SK-N-SH (cell line): ENCODE results near the gene GSG1. TPM values are rescaled to one million over a fixed set of nuclear protein-coding genes. Genes with fewer than 3 reads are reported as not detected.
A peak's percentile ranks its signal among the peaks of the same experiment; 100 is the strongest.

Experiments
- CHD2 ChIP-seq: fragments of 150-350 bp; IDR thresholded peaks from 2 replicates; pipeline ENCODE4 v1.6.1; 2018; ENCODE audit warnings: low read length; ENCODE audit not compliant: partially characterized antibody
- CTCF ChIP-seq: fragments of 200-600 bp; sonication (generic); IDR thresholded peaks from 2 replicates; pipeline ENCODE4 v1.6.1; 2017; ENCODE audit warnings: antibody characterized with exemption, mild to moderate bottlenecking, moderate library complexity
- ELF1 ChIP-seq: IDR thresholded peaks from 2 replicates; pipeline ENCODE4 v1.4.0; 2012
- EP300 ChIP-seq, 2 experiments: IDR thresholded peaks; 2 replicates each; pipeline versions ENCODE4 v1.4.0 to v1.6.1; 2012; ENCODE audit warnings: borderline replicate concordance in 1 of 2, low read depth in 1 of 2, low read length in 1 of 2
- EZH2phosphoT487 ChIP-seq: fragments of 200-600 bp; sonication (generic); IDR thresholded peaks from 2 replicates; pipeline ENCODE4 v1.6.1; 2017; ENCODE audit warnings: low read depth, mixed run types, mild to moderate bottlenecking, antibody characterized with exemption, moderate library complexity, borderline replicate concordance
- FOXJ3 ChIP-seq: sonication (generic); formaldehyde crosslinking; IDR thresholded peaks from 2 replicates; pipeline ENCODE4 v1.5.1; 2020; ENCODE audit warnings: mild to moderate bottlenecking, missing genetic modification reagents
- FOXM1 ChIP-seq: IDR thresholded peaks from 2 replicates; pipeline ENCODE4 v1.4.0; 2012; ENCODE audit warnings: low read depth, mild to moderate bottlenecking
- GABPA ChIP-seq: IDR thresholded peaks from 2 replicates; pipeline ENCODE4 v1.4.0; 2012; ENCODE audit warnings: low read depth, mild to moderate bottlenecking
- GATA2 ChIP-seq: sonication (generic); formaldehyde crosslinking; IDR thresholded peaks from 2 replicates; pipeline ENCODE4 v1.5.0; 2020; ENCODE audit warnings: mild to moderate bottlenecking, missing genetic modification reagents
- MEF2A ChIP-seq: IDR thresholded peaks from 2 replicates; pipeline ENCODE4 v1.4.0; 2012; ENCODE audit warnings: low read depth, borderline replicate concordance
- MXI1 ChIP-seq: IDR thresholded peaks from 2 replicates; pipeline ENCODE4 v1.6.1; 2012; ENCODE audit warnings: mild to moderate bottlenecking, low read depth, low read length, improper control_type of control experiment
- NFIC ChIP-seq: IDR thresholded peaks from 2 replicates; pipeline ENCODE4 v1.4.0; 2012; ENCODE audit warnings: borderline replicate concordance
- NRF1 ChIP-seq: IDR thresholded peaks from 2 replicates; pipeline ENCODE4 v1.6.1; 2012; ENCODE audit warnings: low read depth, mild to moderate bottlenecking, low read length
- POLR2AphosphoS5 ChIP-seq: IDR thresholded peaks from 2 replicates; pipeline ENCODE4 v1.6.1; 2012; ENCODE audit warnings: low read depth, low read length
- RAD21 ChIP-seq: IDR thresholded peaks from 2 replicates; pipeline ENCODE4 v1.6.1; 2012; ENCODE audit warnings: mild to moderate bottlenecking, low read length
- RFX5 ChIP-seq: IDR thresholded peaks from 2 replicates; pipeline ENCODE4 v1.6.1; 2012; ENCODE audit warnings: mild to moderate bottlenecking, improper control_type of control experiment, low read length
- RXRA ChIP-seq: IDR thresholded peaks from 2 replicates; pipeline ENCODE4 v1.4.0; 2012; ENCODE audit warnings: low read depth, mild to moderate bottlenecking, borderline replicate concordance
- SIN3A ChIP-seq: IDR thresholded peaks from 2 replicates; pipeline ENCODE4 v1.6.1; 2012; ENCODE audit warnings: low read depth, mild to moderate bottlenecking, low read length, moderate library complexity, borderline replicate concordance
- SMC3 ChIP-seq: IDR thresholded peaks from 2 replicates; pipeline ENCODE4 v1.6.1; 2012; ENCODE audit warnings: low read depth, low read length, improper control_type of control experiment
- TAF1 ChIP-seq: IDR thresholded peaks from 2 replicates; pipeline ENCODE4 v1.6.1; 2012; ENCODE audit warnings: low read depth, mild to moderate bottlenecking, low read length, moderate library complexity, borderline replicate concordance
- TCF12 ChIP-seq: IDR thresholded peaks from 2 replicates; pipeline ENCODE4 v1.4.0; 2012
- USF2 ChIP-seq: fragments of 150-350 bp; IDR thresholded peaks from 2 replicates; pipeline ENCODE4 v1.6.1; 2017; ENCODE audit warnings: antibody characterized with exemption, low read length, low read depth, borderline replicate concordance
- ZBTB33 ChIP-seq: IDR thresholded peaks from 2 replicates; pipeline ENCODE4 v1.4.0; 2012; ENCODE audit warnings: low read depth, borderline replicate concordance
- polyA plus RNA-seq, 3 experiments: library from polyadenylated mRNA; depleted of rRNA; stranded (reverse); fragments of >200 nt; gene quantifications; 2 replicates each; pipeline ENCODE4 v1.2.3, GENCODE V29; 2012
- TF ChIP-seq, protein P1 (sequence below): IDR thresholded peaks from 2 replicates; pipeline ENCODE4 v1.4.0; 2012; ENCODE audit warnings: low read depth
- TF ChIP-seq, protein P2 (sequence below): IDR thresholded peaks from 2 replicates; pipeline ENCODE4; 2012

The GSG1 gene
- polyA plus RNA-seq, 1 of the 3 experiments (the other 2 are of a cell fraction): 0.39 TPM

DNA sequence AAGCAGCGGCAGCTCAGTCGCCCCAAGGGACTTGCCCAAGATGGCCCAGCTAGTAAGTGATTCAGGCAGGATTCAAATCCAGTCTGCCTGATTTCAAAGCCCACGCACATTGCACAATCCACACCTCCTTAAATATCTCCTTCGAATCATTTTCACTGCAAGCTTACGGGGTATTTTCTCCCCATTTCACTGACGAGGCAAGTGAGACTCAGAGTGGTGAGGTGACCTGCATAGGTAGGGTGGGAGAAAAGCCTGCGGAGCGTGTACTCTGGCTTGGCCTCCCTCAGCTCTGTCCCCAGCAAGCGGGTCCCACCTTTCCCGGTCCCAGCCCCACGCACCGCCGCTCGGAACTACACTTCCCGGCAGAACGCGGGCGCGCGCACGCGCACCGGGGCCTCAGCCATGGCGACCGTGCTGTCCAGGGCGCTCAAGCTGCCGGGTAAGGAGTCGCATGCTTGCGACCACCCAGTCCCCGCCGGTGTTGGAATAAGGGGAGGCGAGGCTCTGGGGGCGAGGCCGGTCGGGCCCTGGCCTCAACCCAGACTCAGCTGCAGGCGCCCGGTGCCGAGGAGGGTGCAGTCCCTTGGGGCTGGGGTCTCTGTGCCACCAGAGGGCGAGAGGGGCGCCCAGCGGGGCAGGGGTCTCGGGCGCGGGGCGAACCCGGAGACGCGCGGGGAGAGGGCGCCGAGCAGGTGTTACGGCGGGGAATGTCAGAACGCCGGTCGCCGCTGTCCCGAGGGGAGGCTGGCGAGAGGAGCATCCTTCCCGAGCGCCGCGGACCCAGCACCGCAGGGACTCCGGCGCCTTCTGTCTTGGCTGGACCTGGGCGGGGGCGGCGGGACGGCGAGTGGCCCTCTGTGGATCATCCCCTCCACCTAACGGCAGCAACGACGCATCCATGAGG, 59.2 kb downstream of the GSG1 start, which contains the start of gene FAM234B (continued):
- TF ChIP-seq, protein P1, sequence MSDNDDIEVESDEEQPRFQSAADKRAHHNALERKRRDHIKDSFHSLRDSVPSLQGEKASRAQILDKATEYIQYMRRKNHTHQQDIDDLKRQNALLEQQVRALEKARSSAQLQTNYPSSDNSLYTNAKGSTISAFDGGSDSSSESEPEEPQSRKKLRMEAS: peak; percentile 30; the same call in 1 of the 2 replicates
- TF ChIP-seq MEF2A: no peak
- peak; percentile 93 for TF ChIP-seq NRF1
- TF ChIP-seq SIN3A: no peak
- no peak for TF ChIP-seq TCF12
- peak; percentile 37; the same call in 1 of the 2 replicates for TF ChIP-seq CTCF
- no peak for TF ChIP-seq RXRA
- TF ChIP-seq EP300 (IDR thresholded peaks at IDR 0.05; ENCODE audit: borderline replicate concordance in 1 of 2, low read depth in 1 of 2, low read length in 1 of 2): no peak
- TF ChIP-seq RFX5: no peak
- TF ChIP-seq GATA2 (CRISPR knock-in tag): no peak
- TF ChIP-seq NFIC: no peak
- no peak for TF ChIP-seq GABPA
- no peak for TF ChIP-seq RAD21
- TF ChIP-seq TAF1: peak; percentile 62
- TF ChIP-seq SMC3: no peak
- TF ChIP-seq, protein P2, sequence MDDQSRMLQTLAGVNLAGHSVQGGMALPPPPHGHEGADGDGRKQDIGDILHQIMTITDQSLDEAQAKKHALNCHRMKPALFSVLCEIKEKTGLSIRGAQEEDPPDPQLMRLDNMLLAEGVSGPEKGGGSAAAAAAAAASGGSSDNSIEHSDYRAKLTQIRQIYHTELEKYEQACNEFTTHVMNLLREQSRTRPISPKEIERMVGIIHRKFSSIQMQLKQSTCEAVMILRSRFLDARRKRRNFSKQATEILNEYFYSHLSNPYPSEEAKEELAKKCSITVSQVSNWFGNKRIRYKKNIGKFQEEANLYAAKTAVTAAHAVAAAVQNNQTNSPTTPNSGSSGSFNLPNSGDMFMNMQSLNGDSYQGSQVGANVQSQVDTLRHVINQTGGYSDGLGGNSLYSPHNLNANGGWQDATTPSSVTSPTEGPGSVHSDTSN: no peak
- TF ChIP-seq FOXM1: no peak
- TF ChIP-seq USF2: no peak
- TF ChIP-seq EZH2phosphoT487: no peak
- no peak for TF ChIP-seq FOXJ3 (CRISPR knock-in tag)
- peak; percentile 32; the same call in 1 of the 2 replicates for TF ChIP-seq POLR2AphosphoS5
- no peak for TF ChIP-seq ELF1
- no peak for TF ChIP-seq ZBTB33
- TF ChIP-seq MXI1: peak; percentile 85
- no peak for TF ChIP-seq CHD2
